ENCODE data around the gene OVOL2.

Gene OVOL2

GRCh38 chr20:18018100-18018499 lies 39.6 kb downstream of the OVOL2 start:
- DNase-seq (ENCODE audit: extremely low read depth, low read depth), result no peak
- no peak overlapping the region for H3K4me3 ChIP-seq (replicated peaks; ENCODE audit: low read depth, low read length)
- TF ChIP-seq CTCF (IDR thresholded peaks at IDR 0.05; ENCODE audit: low read depth, low read length, missing control alignments), result no peak

- DNase-seq (ENCODE audit: extremely low read depth, low read depth), result no peak
- no peak overlapping the region for H3K4me3 ChIP-seq (replicated peaks; ENCODE audit: low read depth, low read length)
- no peak for TF ChIP-seq CTCF (IDR thresholded peaks at IDR 0.05; ENCODE audit: low read depth, low read length, missing control alignments)
These were observed 40.9 kb downstream of the OVOL2 start for GRCh38 chr20:18016772-18017171.

- no peak for TF ChIP-seq CTCF (IDR thresholded peaks at IDR 0.05; ENCODE audit: low read depth, low read length, missing control alignments)
- no peak for DNase-seq (ENCODE audit: extremely low read depth, low read depth)
- H3K4me3 ChIP-seq (replicated peaks; ENCODE audit: low read depth, low read length), result no peak overlapping the region
These were observed 43.3 kb downstream of the OVOL2 start for GRCh38 chr20:18014411-18014810.

GRCh38 chr20:18012901-18013300 lies 44.8 kb downstream of the OVOL2 start:
- no peak for TF ChIP-seq CTCF (IDR thresholded peaks at IDR 0.05; ENCODE audit: low read depth, low read length, missing control alignments)
- no peak for DNase-seq (ENCODE audit: extremely low read depth, low read depth)
- H3K4me3 ChIP-seq (replicated peaks; ENCODE audit: low read depth, low read length), result no peak overlapping the region

- H3K4me3 ChIP-seq (replicated peaks; ENCODE audit: low read depth, low read length), result no peak overlapping the region
- no peak for TF ChIP-seq CTCF (IDR thresholded peaks at IDR 0.05; ENCODE audit: low read depth, low read length, missing control alignments)
- no peak for DNase-seq (ENCODE audit: extremely low read depth, low read depth)
These were observed 45.6 kb downstream of the OVOL2 start for GRCh38 chr20:18011951-18012645.

- H3K4me3 ChIP-seq (replicated peaks; ENCODE audit: low read depth, low read length), result no peak overlapping the region
- no peak for DNase-seq (ENCODE audit: extremely low read depth, low read depth)
- TF ChIP-seq CTCF (IDR thresholded peaks at IDR 0.05; ENCODE audit: low read depth, low read length, missing control alignments), result no peak
These were observed 46.2 kb downstream of the OVOL2 start for GRCh38 chr20:18011482-18011881.

GRCh38 chr20:18009116-18009515 lies 48.6 kb downstream of the OVOL2 start:
- H3K4me3 ChIP-seq (replicated peaks; ENCODE audit: low read depth, low read length), result no peak overlapping the region
- DNase-seq (ENCODE audit: extremely low read depth, low read depth), result no peak
- TF ChIP-seq CTCF (IDR thresholded peaks at IDR 0.05; ENCODE audit: low read depth, low read length, missing control alignments), result no peak

Data from HFF-Myc (cell line).